ENCODE measurements around the gene SMPD4.
"Not testable (repeated sequence)": the region's sequence is repeated elsewhere in the genome, so short reads cannot be mapped to it uniquely, and the experiment has no call there.

GRCh38 chr2:130188958-130189357 is 7.6 kb upstream of the SMPD4 start:
- not testable (repeated sequence) for TF ChIP-seq CTCF (IDR thresholded peaks at IDR 0.05; ENCODE audit: low read depth, low read length); EZH2phosphoT487 (IDR thresholded peaks at IDR 0.05; ENCODE audit: low read depth)
